Neural progenitor cell (in vitro differentiated cells): ENCODE data around the gene LPIN1. TPM values are rescaled to one million over a fixed set of nuclear protein-coding genes. Genes with fewer than 3 reads are reported as not detected.
"Not testable (repeated sequence)": the region's sequence is repeated elsewhere in the genome, so short reads cannot be mapped to it uniquely, and the experiment has no call there.

Experiments
- DNase-seq: peaks from one replicate; pipeline ENCODE4 v3.0.0-alpha.2; 2016; ENCODE audit warnings: low spot score
- H2AFZ ChIP-seq: fragments of 200-600 bp; sonication (generic); replicated peaks from 2 replicates; pipeline ENCODE4 v1.6.1; 2016; ENCODE audit warnings: antibody characterized with exemption
- H3F3A ChIP-seq: fragments of 200-600 bp; sonication (generic); 2 replicates; pipeline ENCODE4 v1.6.1; 2016; ENCODE audit warnings: antibody characterized with exemption, low read depth
- H3K27ac ChIP-seq: fragments of 200-600 bp; sonication (generic); 2 replicates; pipeline ENCODE4 v1.5.1; 2016; ENCODE audit warnings: mild to moderate bottlenecking
- H3K27me3 ChIP-seq: fragments of 200-600 bp; sonication (generic); 2 replicates; pipeline ENCODE4 v1.6.1; 2016; ENCODE audit warnings: mild to moderate bottlenecking, moderate library complexity
- H3K36me3 ChIP-seq: fragments of 200-600 bp; sonication (generic); 2 replicates; pipeline ENCODE4 v1.5.1; 2016
- H3K4me1 ChIP-seq: fragments of 200-600 bp; sonication (generic); 2 replicates; pipeline ENCODE4 v1.6.1; 2016; ENCODE audit warnings: mixed run types
- H3K4me2 ChIP-seq: fragments of 200-600 bp; sonication (generic); 2 replicates; pipeline ENCODE4 v1.6.1; 2016
- H3K4me3 ChIP-seq: fragments of 200-600 bp; sonication (generic); 2 replicates; pipeline ENCODE4 v1.5.1; 2016
- H3K79me2 ChIP-seq: fragments of 200-600 bp; sonication (generic); 2 replicates; pipeline ENCODE4 v1.6.1; 2016; ENCODE audit warnings: low read depth
- H3K9ac ChIP-seq: fragments of 200-600 bp; sonication (generic); 2 replicates; pipeline ENCODE4 v1.6.1; 2016
- H3K9me3 ChIP-seq: fragments of 200-600 bp; sonication (generic); 2 replicates; pipeline ENCODE4 v1.5.1; 2016; ENCODE audit warnings: low read depth
- H4K20me1 ChIP-seq: fragments of 200-600 bp; sonication (generic); 2 replicates; pipeline ENCODE4 v1.6.1; 2016; ENCODE audit warnings: low read depth
- H3K27ac Mint-ChIP-seq: 3 replicates; pipeline ENCODE4 v1.8.0; 2021; ENCODE audit warnings: mixed read lengths
- H3K27me3 Mint-ChIP-seq: 2 replicates; pipeline ENCODE4 v1.8.0; 2022; ENCODE audit warnings: low read depth, mild to moderate bottlenecking, inconsistent platforms, moderate library complexity, mixed read lengths; ENCODE audit not compliant: insufficient read depth
- H3K36me3 Mint-ChIP-seq: 3 replicates; pipeline ENCODE4 v1.8.0; 2021; ENCODE audit warnings: mixed read lengths
- H3K4me1 Mint-ChIP-seq: 3 replicates; pipeline ENCODE4 v1.8.0; 2021; ENCODE audit warnings: mixed read lengths
- H3K4me3 Mint-ChIP-seq: 3 replicates; pipeline ENCODE4 v1.8.0; 2021; ENCODE audit warnings: mild to moderate bottlenecking, moderate library complexity, mixed read lengths
- H3K9me3 Mint-ChIP-seq: 3 replicates; pipeline ENCODE4 v1.8.0; 2020; ENCODE audit warnings: mixed read lengths
- EZH2 ChIP-seq: fragments of 200-600 bp; sonication (generic); IDR thresholded peaks from 2 replicates; pipeline ENCODE4 v1.6.1; 2017; ENCODE audit warnings: antibody characterized with exemption, mild to moderate bottlenecking, moderate library complexity
- EZH2phosphoT487 ChIP-seq: fragments of 200-600 bp; sonication (generic); IDR thresholded peaks from 2 replicates; pipeline ENCODE4 v1.6.1; 2017; ENCODE audit warnings: antibody characterized with exemption
- total RNA-seq: library from RNA; depleted of rRNA; stranded (reverse); fragments of >200 nt; gene quantifications from 2 replicates; pipeline ENCODE4 v1.2.3, GENCODE V29; 2015; ENCODE audit warnings: low replicate concordance
- TF ChIP-seq, protein P1 (sequence below): fragments of 200-600 bp; sonication (generic); IDR thresholded peaks from 2 replicates; pipeline ENCODE4 v1.5.1; 2017; ENCODE audit warnings: antibody characterized with exemption, mild to moderate bottlenecking

LPIN1 gene
- total RNA-seq, 1 donor from 2014 or later = 18.0 TPM

DNA sequence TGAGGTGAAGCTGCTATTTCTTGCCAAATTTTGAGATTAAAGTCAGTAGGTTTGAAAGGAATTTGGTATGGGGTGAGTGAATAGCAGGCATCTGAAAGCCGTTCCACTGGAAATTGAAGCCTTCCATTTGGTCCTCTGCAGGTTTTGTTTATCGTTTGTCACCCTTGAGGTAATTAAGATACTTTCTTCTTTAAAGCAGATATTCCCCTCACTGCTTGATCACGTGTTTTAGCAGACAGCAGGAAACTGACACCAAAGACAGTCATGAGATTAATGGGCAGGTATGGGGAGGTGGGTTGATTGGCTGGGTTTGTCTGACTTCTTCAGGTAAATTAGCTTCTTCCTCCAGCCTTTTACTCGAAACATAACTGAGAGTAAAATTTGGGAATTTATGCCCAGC lies 10.7 kb downstream of the LPIN1 start:
- Histone ChIP-seq H3K9ac (no peak overlapping the region), H3F3A (peaks cover 3% of the 10 kb centered on the region), H3K79me2 (peaks cover 41% of the 10 kb centered on the region), H3K4me1 (peaks cover 25% of the 10 kb centered on the region), H3K27me3 (no peaks in the 10 kb centered on the region), H4K20me1 (peaks cover 18% of the 10 kb centered on the region), H3K27ac (no peak overlapping the region), H3K9me3 (peaks cover 7% of the 10 kb centered on the region), H3K4me2 (no peak overlapping the region), H3K4me3 (no peak overlapping the region), H2AFZ (no peak overlapping the region), H3K36me3 (no peaks in the 10 kb centered on the region)
- no peaks in the 10 kb centered on the region for H3K27me3 Mint-ChIP-seq
- H3K9me3 Mint-ChIP-seq = peaks cover 42% of the 10 kb centered on the region
- DNase-seq = no peak
- peaks cover 23% of the 10 kb centered on the region for H3K4me1 Mint-ChIP-seq
- H3K36me3 Mint-ChIP-seq = peaks cover 45% of the 10 kb centered on the region
- H3K27ac Mint-ChIP-seq = no peak overlapping the region
- TF ChIP-seq, protein P1, sequence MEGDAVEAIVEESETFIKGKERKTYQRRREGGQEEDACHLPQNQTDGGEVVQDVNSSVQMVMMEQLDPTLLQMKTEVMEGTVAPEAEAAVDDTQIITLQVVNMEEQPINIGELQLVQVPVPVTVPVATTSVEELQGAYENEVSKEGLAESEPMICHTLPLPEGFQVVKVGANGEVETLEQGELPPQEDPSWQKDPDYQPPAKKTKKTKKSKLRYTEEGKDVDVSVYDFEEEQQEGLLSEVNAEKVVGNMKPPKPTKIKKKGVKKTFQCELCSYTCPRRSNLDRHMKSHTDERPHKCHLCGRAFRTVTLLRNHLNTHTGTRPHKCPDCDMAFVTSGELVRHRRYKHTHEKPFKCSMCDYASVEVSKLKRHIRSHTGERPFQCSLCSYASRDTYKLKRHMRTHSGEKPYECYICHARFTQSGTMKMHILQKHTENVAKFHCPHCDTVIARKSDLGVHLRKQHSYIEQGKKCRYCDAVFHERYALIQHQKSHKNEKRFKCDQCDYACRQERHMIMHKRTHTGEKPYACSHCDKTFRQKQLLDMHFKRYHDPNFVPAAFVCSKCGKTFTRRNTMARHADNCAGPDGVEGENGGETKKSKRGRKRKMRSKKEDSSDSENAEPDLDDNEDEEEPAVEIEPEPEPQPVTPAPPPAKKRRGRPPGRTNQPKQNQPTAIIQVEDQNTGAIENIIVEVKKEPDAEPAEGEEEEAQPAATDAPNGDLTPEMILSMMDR = no peak
- no peak for TF ChIP-seq EZH2
- H3K4me3 Mint-ChIP-seq = no peak overlapping the region

DNA sequence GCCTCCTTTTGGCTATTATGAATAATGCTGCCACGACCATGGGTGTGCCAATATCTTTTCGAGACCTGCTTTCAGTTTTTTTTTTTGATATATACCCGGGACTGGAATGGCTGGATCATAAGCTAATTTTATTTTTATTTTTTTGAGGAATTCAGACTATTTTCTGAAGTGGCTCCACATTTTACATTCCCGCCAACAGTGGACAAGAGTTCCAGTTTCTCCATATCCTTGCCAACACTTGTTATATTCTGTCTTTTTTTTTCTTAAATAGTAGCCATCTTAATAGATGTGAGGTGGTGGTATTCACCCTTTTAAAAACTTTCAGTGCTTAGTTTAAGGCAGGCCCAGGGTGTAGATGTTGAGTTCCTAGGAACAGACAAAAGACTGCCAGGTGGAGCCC lies 11.8 kb downstream of the LPIN1 start:
- H4K20me1 ChIP-seq = peaks cover 12% of the 10 kb centered on the region
- peaks cover 7% of the 10 kb centered on the region for H3K9me3 ChIP-seq
- H3K4me2 ChIP-seq = no peak overlapping the region

DNA sequence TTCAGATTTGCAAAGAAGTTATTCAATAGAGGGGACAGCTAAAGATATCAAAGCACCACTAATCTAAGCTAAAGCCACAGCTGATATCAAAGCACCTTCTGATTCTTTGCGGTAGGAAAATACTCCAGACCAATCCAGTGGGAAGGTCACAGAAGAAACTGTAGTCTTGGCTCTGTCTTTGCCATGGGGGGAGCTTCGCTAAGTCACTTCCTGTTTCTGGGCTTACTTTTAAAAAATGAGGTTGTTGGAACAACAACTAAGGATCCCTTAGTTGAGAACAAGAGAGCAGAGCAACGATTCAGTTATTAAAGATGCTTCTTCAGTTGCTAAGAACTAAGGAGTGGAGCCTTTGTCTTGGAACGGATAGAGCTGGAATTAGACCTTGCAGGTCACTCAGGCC lies 12.2 kb downstream of the LPIN1 start:
- TF ChIP-seq, protein P1 = no peak
- no peak for TF ChIP-seq EZH2phosphoT487
- TF ChIP-seq EZH2 = no peak
- H3K27me3 Mint-ChIP-seq = no peaks in the 10 kb centered on the region
- H3K27ac Mint-ChIP-seq = no peak overlapping the region

More for the DNA sequence above, 11.8 kb downstream of the LPIN1 start:
- H3K9ac ChIP-seq = no peak overlapping the region
- TF ChIP-seq EZH2 = no peak
- TF ChIP-seq EZH2phosphoT487 = no peak
- TF ChIP-seq, protein P1 = no peak
- no peak overlapping the region for H3K27ac ChIP-seq
- no peaks in the 10 kb centered on the region for H3K27me3 Mint-ChIP-seq
- H3K4me1 Mint-ChIP-seq = peaks cover 17% of the 10 kb centered on the region
- no peak overlapping the region for H3K27ac Mint-ChIP-seq
- H3K36me3 Mint-ChIP-seq = peaks cover 53% of the 10 kb centered on the region
- H3K79me2 ChIP-seq = peaks cover 40% of the 10 kb centered on the region
- H3K4me3 ChIP-seq = no peak overlapping the region
- H3K27me3 ChIP-seq = no peaks in the 10 kb centered on the region
- H3K4me1 ChIP-seq = peaks cover 19% of the 10 kb centered on the region
- DNase-seq = no peak
- no peak overlapping the region for H2AFZ ChIP-seq
- no peak overlapping the region for H3K4me3 Mint-ChIP-seq
- peaks cover 3% of the 10 kb centered on the region for H3F3A ChIP-seq
- H3K36me3 ChIP-seq = no peaks in the 10 kb centered on the region
- H3K9me3 Mint-ChIP-seq = peaks cover 43% of the 10 kb centered on the region

DNA sequence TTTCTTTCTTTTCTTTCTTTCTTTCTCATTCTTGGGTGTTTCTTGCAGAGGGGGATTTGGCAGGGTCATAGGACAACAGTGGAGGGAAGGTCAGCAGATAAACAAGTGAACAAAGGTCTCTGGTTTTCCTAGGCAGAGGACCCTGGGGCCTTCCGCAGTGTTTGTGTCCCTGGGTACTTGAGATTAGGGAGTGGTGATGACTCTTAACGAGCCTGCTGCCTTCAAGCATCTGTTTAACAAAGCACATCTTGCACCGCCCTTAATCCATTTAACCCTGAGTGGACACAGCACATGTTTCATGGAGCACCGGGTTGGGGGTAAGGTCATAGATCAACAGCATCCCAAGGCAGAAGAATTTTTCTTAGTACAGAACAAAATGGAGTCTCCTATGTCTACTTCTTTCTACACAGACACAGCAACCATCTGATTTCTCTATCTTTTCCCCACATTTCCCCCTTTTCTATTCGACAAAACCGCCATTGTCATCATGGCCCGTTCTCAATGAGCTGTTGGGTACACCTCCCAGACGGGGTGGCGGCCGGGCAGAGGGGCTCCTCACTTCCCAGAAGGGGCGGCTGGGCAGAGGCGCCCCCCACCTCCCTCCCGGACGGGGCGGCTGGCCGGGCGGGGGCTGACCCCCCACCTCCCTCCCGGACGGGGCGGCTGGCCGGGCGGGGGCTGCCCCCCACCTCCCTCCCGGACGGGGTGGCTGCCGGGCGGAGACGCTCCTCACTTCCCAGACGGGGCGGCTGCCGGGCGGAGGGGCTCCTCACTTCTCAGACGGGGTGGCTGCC lies 12.9 kb downstream of the LPIN1 start:
- H4K20me1 ChIP-seq, H3K27ac Mint-ChIP-seq, H3K9ac ChIP-seq, H3K4me1 ChIP-seq, H3K36me3 ChIP-seq, DNase-seq, H3K4me3 ChIP-seq, H3K9me3 ChIP-seq, H2AFZ ChIP-seq, H3K27me3 Mint-ChIP-seq, H3K27ac ChIP-seq, H3K4me3 Mint-ChIP-seq, H3K27me3 ChIP-seq, H3F3A ChIP-seq, H3K4me2 ChIP-seq: not testable (repeated sequence)
- Mint-ChIP-seq H3K36me3 (peaks cover 61% of the 10 kb centered on the region), H3K9me3 (peaks cover 43% of the 10 kb centered on the region), H3K4me1 (peaks cover 10% of the 10 kb centered on the region)
- peaks cover 35% of the 10 kb centered on the region for H3K79me2 ChIP-seq

More for the DNA sequence above, 12.2 kb downstream of the LPIN1 start:
- Mint-ChIP-seq H3K4me3 (no peak overlapping the region), H3K36me3 (peaks cover 56% of the 10 kb centered on the region), H3K9me3 (peaks cover 43% of the 10 kb centered on the region), H3K4me1 (peaks cover 12% of the 10 kb centered on the region)
- Histone ChIP-seq H4K20me1 (peaks cover 8% of the 10 kb centered on the region), H3K79me2 (peaks cover 36% of the 10 kb centered on the region), H3K36me3 (no peaks in the 10 kb centered on the region), H3K4me2 (no peak overlapping the region), H3K9ac (no peak overlapping the region), H2AFZ (no peak overlapping the region), H3F3A (peaks cover 3% of the 10 kb centered on the region), H3K27me3 (no peaks in the 10 kb centered on the region), H3K27ac (no peak overlapping the region), H3K4me3 (no peak overlapping the region), H3K9me3 (peaks cover 7% of the 10 kb centered on the region), H3K4me1 (peaks cover 15% of the 10 kb centered on the region)
- DNase-seq = no peak
